Prostate gland (tissue), 2 donors: ENCODE measurements around the gene OTUD5.

Experiments used
- CTCF ChIP-seq, 4 experiments: fragments of 200-600 bp in 2 of 4; fragments of 450-650 bp in 2 of 4; sonication (generic) in 2 of 4; IDR thresholded peaks; 1 replicate in 3 of 4; 2 replicates in 1 of 4; pipeline ENCODE4 v1.5.1; 2016 to 2019; ENCODE audit warnings: antibody characterized with exemption in 4 of 4, mild to moderate bottlenecking in 2 of 4, moderate library complexity in 2 of 4
- POLR2A ChIP-seq: fragments of 450-650 bp; IDR thresholded peaks from one replicate; pipeline ENCODE4 v1.6.1; 2016; ENCODE audit warnings: antibody characterized with exemption, mild to moderate bottlenecking
- POLR2AphosphoS5 ChIP-seq: sonication (generic); formaldehyde crosslinking; IDR thresholded peaks from one replicate; pipeline ENCODE4 v1.6.1; 2017; ENCODE audit warnings: antibody characterized with exemption

GRCh38 chrX:48904626-48905025 is 52.8 kb downstream of the OTUD5 start:
- no peak for TF ChIP-seq CTCF (IDR thresholded peaks at IDR 0.05)
- TF ChIP-seq POLR2A, result no peak
- no peak for TF ChIP-seq POLR2AphosphoS5
